HepG2 (cell line): ENCODE data around the gene ME3. TPM values are rescaled to one million over a fixed set of nuclear protein-coding genes. Genes with fewer than 3 reads are reported as not detected.
A peak's percentile ranks its signal among the peaks of the same experiment; 100 is the strongest.

ENCODE experiments used
- EP300 ChIP-seq, 3 experiments: sonication (generic) in 1 of 3; formaldehyde crosslinking in 1 of 3; IDR thresholded peaks; 2 replicates each; pipeline versions ENCODE4 v1.5.1 to v1.6.1; 2011 to 2020; ENCODE audit warnings: low read depth in 2 of 3, low read length in 2 of 3, borderline replicate concordance in 1 of 3, improper control_type of control experiment in 1 of 3, mild to moderate bottlenecking in 1 of 3, missing genetic modification reagents in 1 of 3, moderate library complexity in 1 of 3
- FLYWCH1 ChIP-seq: sonication (generic); formaldehyde crosslinking; IDR thresholded peaks from 2 replicates; pipeline ENCODE4 v1.8.1; 2023; ENCODE audit warnings: mild to moderate bottlenecking, missing genetic modification reagents
- FOSL1 ChIP-seq: sonication (generic); formaldehyde crosslinking; IDR thresholded peaks from 2 replicates; pipeline ENCODE4 v1.9.0; 2021; ENCODE audit warnings: missing genetic modification reagents, borderline replicate concordance
- GATAD2A ChIP-seq: IDR thresholded peaks from 2 replicates; pipeline ENCODE4 v1.6.1; 2016
- HMG20B ChIP-seq: conservative IDR thresholded peaks from 2 replicates; pipeline ENCODE4 v1.6.1; 2016; ENCODE audit warnings: missing genetic modification reagents, missing compliant biosample characterization
- KDM2A ChIP-seq: sonication (generic); formaldehyde crosslinking; IDR thresholded peaks from 2 replicates; pipeline ENCODE4 v1.4.0; 2020; ENCODE audit warnings: low read depth, missing genetic modification reagents, borderline replicate concordance
- MIER2 ChIP-seq: IDR thresholded peaks from 2 replicates; pipeline ENCODE4 v1.6.1; 2016; ENCODE audit warnings: missing biosample characterization, missing genetic modification reagents
- MTA1 ChIP-seq: sonication (generic); formaldehyde crosslinking; IDR thresholded peaks from 2 replicates; pipeline ENCODE4 v1.4.0; 2020; ENCODE audit warnings: missing genetic modification reagents, mild to moderate bottlenecking, borderline replicate concordance
- NONO ChIP-seq, 2 experiments: fragments of 450-650 bp in 1 of 2; sonication (generic) in 1 of 2; formaldehyde crosslinking in 1 of 2; IDR thresholded peaks in 1 of 2; conservative IDR thresholded peaks in 1 of 2; 2 replicates each; pipeline versions ENCODE4 v1.6.1 to v1.8.0; 2017 to 2022; ENCODE audit warnings: mild to moderate bottlenecking in 1 of 2, missing genetic modification reagents in 1 of 2, moderate library complexity in 1 of 2
- POLR2G ChIP-seq: fragments of 200-400 bp; formaldehyde crosslinking; IDR thresholded peaks from 2 replicates; pipeline ENCODE4 v1.6.1; 2018; ENCODE audit warnings: mild to moderate bottlenecking, low read depth, low read length, moderate library complexity
- RAD21 ChIP-seq: fragments of 450-650 bp; formaldehyde crosslinking; IDR thresholded peaks from 2 replicates; pipeline ENCODE4 v1.5.0; 2020; ENCODE audit warnings: mild to moderate bottlenecking
- RBM39 ChIP-seq: fragments of 200-400 bp; formaldehyde crosslinking; IDR thresholded peaks from one replicate; pipeline ENCODE4 v1.6.1; 2018; ENCODE audit warnings: antibody characterized with exemption, mild to moderate bottlenecking, low read depth, low read length; ENCODE audit not compliant: poor library complexity, severe bottlenecking
- SATB2 ChIP-seq: sonication (generic); formaldehyde crosslinking; IDR thresholded peaks from 2 replicates; pipeline ENCODE4 v1.5.0; 2020; ENCODE audit warnings: missing genetic modification reagents
- SOX5 ChIP-seq: IDR thresholded peaks from 2 replicates; pipeline ENCODE4 v1.6.1; 2016; ENCODE audit warnings: borderline replicate concordance
- ZMAT3 ChIP-seq: sonication (generic); formaldehyde crosslinking; conservative IDR thresholded peaks from 2 replicates; pipeline ENCODE4 v1.7.0; 2021; ENCODE audit warnings: missing genetic modification reagents
- ZNF12 ChIP-seq: sonication (generic); formaldehyde crosslinking; IDR thresholded peaks from 2 replicates; pipeline ENCODE4 v1.5.0; 2020; ENCODE audit warnings: missing genetic modification reagents
- ZNF766 ChIP-seq: sonication (generic); formaldehyde crosslinking; IDR thresholded peaks from 2 replicates; pipeline ENCODE4 v1.5.0; 2020; ENCODE audit warnings: missing genetic modification reagents, borderline replicate concordance
- ZNF83 ChIP-seq: sonication (generic); formaldehyde crosslinking; IDR thresholded peaks from 2 replicates; pipeline ENCODE4 v1.4.0; 2020; ENCODE audit warnings: missing genetic modification reagents, mild to moderate bottlenecking, borderline replicate concordance
- ZXDC ChIP-seq: sonication (generic); formaldehyde crosslinking; IDR thresholded peaks from 2 replicates; pipeline ENCODE4 v1.5.0; 2020; ENCODE audit warnings: mild to moderate bottlenecking, missing genetic modification reagents
- polyA plus RNA-seq, 8 experiments: library from polyadenylated mRNA; depleted of rRNA in 3 of 8; stranded (reverse) in 7 of 8; unstranded in 1 of 8; fragments of >200 nt; fragmentation: Illumina TruSeq in 4 of 8; extraction: Trizol in 4 of 8; gene quantifications; 2 replicates each; pipeline versions ENCODE4 v1.2.1 to v1.2.3, GENCODE V29; 2011 to 2016; ENCODE audit warnings: low read depth in 4 of 8, missing spikeins in 1 of 8, mixed read lengths in 1 of 8; ENCODE audit not compliant: insufficient read depth in 1 of 8
- total RNA-seq, 5 experiments: library from RNA; depleted of rRNA; stranded (reverse); fragments of >200 nt; fragmentation: Illumina TruSeq; extraction: Trizol; gene quantifications; 2 replicates each; pipeline ENCODE4 v1.2.3, GENCODE V29; 2016; ENCODE audit warnings: low read depth in 1 of 5
- TF ChIP-seq, protein P1 (sequence below): sonication (generic); formaldehyde crosslinking; IDR thresholded peaks from 2 replicates; pipeline ENCODE4 v1.4.0; 2020; ENCODE audit warnings: low read depth, missing genetic modification reagents

The ME3 gene
- total and polyA plus RNA-seq, 2 of the 13 experiments (the other 11 are each of a cell fraction or from before 2014, with no cell fraction given) = not detected

- TF ChIP-seq, protein P1, sequence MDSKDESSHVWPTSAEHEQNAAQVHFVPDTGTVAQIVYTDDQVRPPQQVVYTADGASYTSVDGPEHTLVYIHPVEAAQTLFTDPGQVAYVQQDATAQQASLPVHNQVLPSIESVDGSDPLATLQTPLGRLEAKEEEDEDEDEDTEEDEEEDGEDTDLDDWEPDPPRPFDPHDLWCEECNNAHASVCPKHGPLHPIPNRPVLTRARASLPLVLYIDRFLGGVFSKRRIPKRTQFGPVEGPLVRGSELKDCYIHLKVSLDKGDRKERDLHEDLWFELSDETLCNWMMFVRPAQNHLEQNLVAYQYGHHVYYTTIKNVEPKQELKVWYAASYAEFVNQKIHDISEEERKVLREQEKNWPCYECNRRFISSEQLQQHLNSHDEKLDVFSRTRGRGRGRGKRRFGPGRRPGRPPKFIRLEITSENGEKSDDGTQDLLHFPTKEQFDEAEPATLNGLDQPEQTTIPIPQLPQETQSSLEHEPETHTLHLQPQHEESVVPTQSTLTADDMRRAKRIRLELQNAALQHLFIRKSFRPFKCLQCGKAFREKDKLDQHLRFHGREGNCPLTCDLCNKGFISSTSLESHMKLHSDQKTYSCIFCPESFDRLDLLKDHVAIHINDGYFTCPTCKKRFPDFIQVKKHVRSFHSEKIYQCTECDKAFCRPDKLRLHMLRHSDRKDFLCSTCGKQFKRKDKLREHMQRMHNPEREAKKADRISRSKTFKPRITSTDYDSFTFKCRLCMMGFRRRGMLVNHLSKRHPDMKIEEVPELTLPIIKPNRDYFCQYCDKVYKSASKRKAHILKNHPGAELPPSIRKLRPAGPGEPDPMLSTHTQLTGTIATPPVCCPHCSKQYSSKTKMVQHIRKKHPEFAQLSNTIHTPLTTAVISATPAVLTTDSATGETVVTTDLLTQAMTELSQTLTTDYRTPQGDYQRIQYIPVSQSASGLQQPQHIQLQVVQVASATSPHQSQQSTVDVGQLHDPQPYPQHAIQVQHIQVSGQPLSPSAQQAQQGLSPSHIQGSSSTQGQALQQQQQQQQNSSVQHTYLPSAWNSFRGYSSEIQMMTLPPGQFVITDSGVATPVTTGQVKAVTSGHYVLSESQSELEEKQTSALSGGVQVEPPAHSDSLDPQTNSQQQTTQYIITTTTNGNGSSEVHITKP = no peak
- no peak for TF ChIP-seq ZNF83 (CRISPR knock-in tag)
- TF ChIP-seq RAD21 (CRISPR knock-in tag) = peak; percentile 67; the same call in 1 of the 2 replicates
- TF ChIP-seq SATB2 (CRISPR knock-in tag) = no peak
- TF ChIP-seq HMG20B (CRISPR knock-in tag) = no peak
- peak; percentile 34; the same call in 1 of the 2 replicates for TF ChIP-seq GATAD2A
- no peak for TF ChIP-seq EP300 (IDR thresholded peaks at IDR 0.05; ENCODE audit: low read depth in 2 of 2, low read length in 2 of 2)
- no peak for TF ChIP-seq EP300 (CRISPR knock-in tag; IDR thresholded peaks at IDR 0.05; ENCODE audit: borderline replicate concordance)
- TF ChIP-seq ZNF12 = no peak
- no peak for TF ChIP-seq ZXDC (CRISPR knock-in tag)
- no peak for TF ChIP-seq FLYWCH1 (CRISPR knock-in tag)
- no peak for TF ChIP-seq POLR2G
- peak; percentile 49; the same call in 1 of the 2 replicates for TF ChIP-seq KDM2A (CRISPR knock-in tag)
- TF ChIP-seq RBM39 = no peak
- TF ChIP-seq NONO (IDR thresholded peaks at IDR 0.05) = no peak
- TF ChIP-seq NONO (CRISPR knock-in tag; conservative IDR thresholded peaks at IDR 0.05) = no peak
- no peak for TF ChIP-seq ZMAT3 (CRISPR knock-in tag)
- TF ChIP-seq MIER2 (CRISPR knock-in tag) = 0 out of 2 replicates have a peak, but pooled peaks have one; percentile 31
- no peak for TF ChIP-seq FOSL1
- TF ChIP-seq ZNF766 (CRISPR knock-in tag) = no peak
- no peak for TF ChIP-seq MTA1 (CRISPR knock-in tag)
- no peak for TF ChIP-seq SOX5 (CRISPR knock-in tag)
Observed at GRCh38 chr11:86571273-86571948, 101.0 kb downstream of the ME3 start (continued).
